Astrocyte (in vitro differentiated cells and primary cell): ENCODE measurements around the gene MARCHF10. TPM values are rescaled to one million over a fixed set of nuclear protein-coding genes. Genes with fewer than 3 reads are reported as not detected.

Source experiments
- DNase-seq: peaks from one replicate; pipeline ENCODE4 v3.0.0-alpha.2; 2010; ENCODE audit warnings: low read depth
- FAIRE-seq: peaks from 2 replicates; lab custom pipeline; 2011; peaks lifted over from hg19 to GRCh38; lab: Jason Lieb, UNC
- H2AFZ ChIP-seq: 2 replicates; pipeline ENCODE4 v1.6.0; 2012; ENCODE audit warnings: low read depth, low read length, inconsistent platforms
- H3K27ac ChIP-seq: 2 replicates; pipeline ENCODE4 v1.5.1; 2011; ENCODE audit warnings: low read depth, low read length, inconsistent platforms
- H3K27me3 ChIP-seq: 2 replicates; pipeline ENCODE4 v1.6.0; 2011; ENCODE audit warnings: low read length, inconsistent platforms; ENCODE audit not compliant: insufficient read depth
- H3K36me3 ChIP-seq: 2 replicates; pipeline ENCODE4 v1.5.1; 2011; ENCODE audit warnings: low read length, inconsistent platforms; ENCODE audit not compliant: insufficient read depth
- H3K4me1 ChIP-seq: 2 replicates; pipeline ENCODE4 v1.5.1; 2011; ENCODE audit warnings: low read length, inconsistent platforms; ENCODE audit not compliant: insufficient read depth
- H3K4me2 ChIP-seq: 2 replicates; pipeline ENCODE4 v1.6.0; 2012; ENCODE audit warnings: low read length, inconsistent platforms
- H3K4me3 ChIP-seq: 2 replicates; pipeline ENCODE4 v1.5.1; 2011; ENCODE audit warnings: low read depth, mild to moderate bottlenecking, low read length, inconsistent platforms; ENCODE audit not compliant: insufficient read depth
- H3K79me2 ChIP-seq: 2 replicates; pipeline ENCODE4 v1.6.0; 2012; ENCODE audit warnings: mild to moderate bottlenecking, low read length, inconsistent platforms; ENCODE audit not compliant: insufficient read depth
- H3K9ac ChIP-seq: 2 replicates; pipeline ENCODE4 v1.6.0; 2012; ENCODE audit warnings: mild to moderate bottlenecking, low read length, inconsistent platforms
- H3K9me3 ChIP-seq: 2 replicates; pipeline ENCODE4 v1.5.1; 2012; ENCODE audit warnings: low read depth, mild to moderate bottlenecking, low read length, inconsistent platforms; ENCODE audit not compliant: insufficient read depth
- H4K20me1 ChIP-seq: 2 replicates; pipeline ENCODE4 v1.6.0; 2012; ENCODE audit warnings: low read length, inconsistent platforms; ENCODE audit not compliant: insufficient read depth
- H3K27ac Mint-ChIP-seq: one replicate; pipeline ENCODE4 v1.8.0; 2021; ENCODE audit warnings: mild to moderate bottlenecking, mixed read lengths; ENCODE audit not compliant: unreplicated experiment
- H3K27me3 Mint-ChIP-seq: one replicate; pipeline ENCODE4 v1.8.0; 2021; ENCODE audit warnings: low read depth, mixed read lengths; ENCODE audit not compliant: unreplicated experiment
- H3K36me3 Mint-ChIP-seq: one replicate; pipeline ENCODE4 v1.8.0; 2021; ENCODE audit warnings: low read depth, mixed read lengths; ENCODE audit not compliant: unreplicated experiment
- H3K4me1 Mint-ChIP-seq: one replicate; pipeline ENCODE4 v1.8.0; 2021; ENCODE audit warnings: low read depth, mixed read lengths; ENCODE audit not compliant: unreplicated experiment
- H3K4me3 Mint-ChIP-seq: one replicate; pipeline ENCODE4 v1.8.0; 2021; ENCODE audit warnings: mild to moderate bottlenecking, moderate library complexity, mixed read lengths; ENCODE audit not compliant: unreplicated experiment
- H3K9me3 Mint-ChIP-seq: one replicate; pipeline ENCODE4 v1.8.0; 2021; ENCODE audit warnings: mild to moderate bottlenecking, mixed read lengths; ENCODE audit not compliant: unreplicated experiment
- EZH2 ChIP-seq: IDR thresholded peaks from 2 replicates; pipeline ENCODE4 v1.6.1; 2012; ENCODE audit warnings: mild to moderate bottlenecking, low read length, inconsistent platforms; ENCODE audit not compliant: insufficient read depth
- total RNA-seq: library from RNA; stranded (reverse); gene quantifications from 2 replicates; pipeline ENCODE4 v1.2.1, GENCODE V29; 2021
- TF ChIP-seq, protein P1 (sequence below): IDR thresholded peaks from 2 replicates; pipeline ENCODE4 v1.5.1; 2011; ENCODE audit warnings: low read depth, mild to moderate bottlenecking, inconsistent platforms, low read length, moderate library complexity; ENCODE audit not compliant: insufficient read depth

Gene MARCHF10
- total RNA-seq, 1 donor from 2014 or later, result not detected

DNA sequence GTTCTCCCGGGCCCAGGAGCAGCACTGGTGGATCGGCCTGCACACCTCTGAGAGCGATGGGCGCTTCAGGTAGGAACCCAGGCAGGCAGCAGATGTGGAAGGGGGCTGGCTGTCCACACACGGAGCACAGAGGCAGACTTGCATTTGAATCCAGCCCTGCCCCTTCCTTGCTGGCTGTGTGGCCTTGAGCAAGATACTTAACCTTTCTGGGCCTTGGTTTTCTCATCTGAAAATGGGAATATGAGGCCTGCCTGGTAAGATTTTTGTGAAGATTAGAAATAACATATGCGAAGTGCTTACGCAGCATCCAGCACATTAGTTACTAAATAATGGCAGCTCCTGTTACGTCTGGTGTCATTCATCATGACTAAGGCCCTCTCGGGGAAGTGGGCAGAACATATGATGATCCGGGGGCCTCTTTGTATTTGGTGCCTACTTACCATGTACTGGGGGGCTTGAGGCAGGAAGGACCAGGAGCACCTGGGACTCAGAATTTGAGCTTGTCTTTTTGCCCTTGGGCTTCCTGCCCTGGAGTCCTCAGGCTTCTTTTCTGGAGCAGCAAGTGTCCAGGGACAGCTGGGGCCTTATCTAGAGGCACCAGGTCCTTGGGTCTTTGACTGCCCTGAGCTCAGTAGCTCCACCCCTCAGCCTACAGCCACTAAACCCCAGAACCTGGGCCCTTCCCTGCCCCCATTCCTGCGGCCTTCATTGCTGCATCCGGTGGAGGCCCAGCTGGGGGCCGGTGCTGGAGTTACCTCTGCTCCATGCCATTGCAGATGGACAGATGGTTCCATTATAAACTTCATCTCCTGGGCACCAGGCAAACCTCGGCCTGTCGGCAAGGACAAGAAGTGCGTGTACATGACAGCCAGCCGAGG is 126.8 kb downstream of the MARCHF10 start:
- no peaks in the 10 kb centered on the region for H3K9me3 Mint-ChIP-seq
- FAIRE-seq (no peak), DNase-seq (no peak)
- peaks cover 38% of the 10 kb centered on the region for H3K36me3 ChIP-seq
- H4K20me1 ChIP-seq, result peaks cover 24% of the 10 kb centered on the region
- H3K9ac ChIP-seq, result no peak overlapping the region
- H3K36me3 Mint-ChIP-seq, result peaks cover 36% of the 10 kb centered on the region
- H3K4me1 ChIP-seq, result no peaks in the 10 kb centered on the region
- no peak overlapping the region for H3K4me2 ChIP-seq
- no peak overlapping the region for H2AFZ ChIP-seq
- TF ChIP-seq, protein P1, sequence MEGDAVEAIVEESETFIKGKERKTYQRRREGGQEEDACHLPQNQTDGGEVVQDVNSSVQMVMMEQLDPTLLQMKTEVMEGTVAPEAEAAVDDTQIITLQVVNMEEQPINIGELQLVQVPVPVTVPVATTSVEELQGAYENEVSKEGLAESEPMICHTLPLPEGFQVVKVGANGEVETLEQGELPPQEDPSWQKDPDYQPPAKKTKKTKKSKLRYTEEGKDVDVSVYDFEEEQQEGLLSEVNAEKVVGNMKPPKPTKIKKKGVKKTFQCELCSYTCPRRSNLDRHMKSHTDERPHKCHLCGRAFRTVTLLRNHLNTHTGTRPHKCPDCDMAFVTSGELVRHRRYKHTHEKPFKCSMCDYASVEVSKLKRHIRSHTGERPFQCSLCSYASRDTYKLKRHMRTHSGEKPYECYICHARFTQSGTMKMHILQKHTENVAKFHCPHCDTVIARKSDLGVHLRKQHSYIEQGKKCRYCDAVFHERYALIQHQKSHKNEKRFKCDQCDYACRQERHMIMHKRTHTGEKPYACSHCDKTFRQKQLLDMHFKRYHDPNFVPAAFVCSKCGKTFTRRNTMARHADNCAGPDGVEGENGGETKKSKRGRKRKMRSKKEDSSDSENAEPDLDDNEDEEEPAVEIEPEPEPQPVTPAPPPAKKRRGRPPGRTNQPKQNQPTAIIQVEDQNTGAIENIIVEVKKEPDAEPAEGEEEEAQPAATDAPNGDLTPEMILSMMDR, result no peak
- no peak for TF ChIP-seq EZH2
- no peak overlapping the region for H3K4me3 ChIP-seq
- no peak overlapping the region for H3K4me3 Mint-ChIP-seq
- no peaks in the 10 kb centered on the region for H3K27me3 ChIP-seq
- H3K9me3 ChIP-seq, result no peaks in the 10 kb centered on the region
- H3K27ac ChIP-seq, result no peak overlapping the region
- no peaks in the 10 kb centered on the region for H3K79me2 ChIP-seq
- H3K4me1 Mint-ChIP-seq, result no peaks in the 10 kb centered on the region
- no peak overlapping the region for H3K27ac Mint-ChIP-seq
- no peaks in the 10 kb centered on the region for H3K27me3 Mint-ChIP-seq

DNA sequence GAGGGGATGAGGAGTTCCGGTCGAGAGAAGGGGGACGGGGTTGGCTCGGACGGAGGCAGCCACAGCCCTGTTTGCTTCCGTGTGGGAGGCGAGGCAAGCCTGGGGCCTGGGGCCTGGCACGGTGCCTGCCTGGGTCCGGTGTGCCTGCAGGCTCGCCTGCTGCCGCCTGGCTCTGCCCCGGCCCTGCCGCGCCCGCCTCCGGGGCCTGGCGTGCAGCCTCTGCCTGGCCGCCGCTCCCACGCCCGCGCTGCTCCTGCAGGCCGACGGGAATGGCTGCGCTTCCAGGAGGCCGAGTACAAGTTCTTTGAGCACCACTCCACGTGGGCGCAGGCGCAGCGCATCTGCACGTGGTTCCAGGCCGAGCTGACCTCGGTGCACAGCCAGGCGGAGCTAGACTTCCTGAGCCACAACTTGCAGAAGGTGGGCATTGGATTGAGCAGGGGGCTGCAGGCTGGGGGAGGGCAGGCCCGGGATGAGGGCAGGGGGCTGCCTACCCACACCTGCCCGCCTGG is 127.5 kb downstream of the MARCHF10 start:
- Histone ChIP-seq H3K9ac (no peak overlapping the region), H3K4me2 (no peak overlapping the region), H3K4me3 (no peak overlapping the region), H4K20me1 (peaks cover 31% of the 10 kb centered on the region), H3K36me3 (peaks cover 38% of the 10 kb centered on the region), H3K27ac (no peak overlapping the region), H3K79me2 (no peaks in the 10 kb centered on the region), H2AFZ (no peak overlapping the region), H3K9me3 (no peaks in the 10 kb centered on the region), H3K4me1 (no peaks in the 10 kb centered on the region), H3K27me3 (no peaks in the 10 kb centered on the region)
- H3K4me1 Mint-ChIP-seq, result no peaks in the 10 kb centered on the region
- FAIRE-seq (no peak), DNase-seq (no peak)
- TF ChIP-seq, protein P1, result no peak
- no peak overlapping the region for H3K4me3 Mint-ChIP-seq
- no peaks in the 10 kb centered on the region for H3K27me3 Mint-ChIP-seq
- no peaks in the 10 kb centered on the region for H3K9me3 Mint-ChIP-seq
- H3K27ac Mint-ChIP-seq, result no peak overlapping the region
- H3K36me3 Mint-ChIP-seq, result peaks cover 34% of the 10 kb centered on the region
